ENCODE data around the gene MICALL1.

- no peak for TF ChIP-seq CTCF (conservative IDR thresholded peaks at IDR 0.05)
- TF ChIP-seq ZFX (IDR thresholded peaks at IDR 0.05): no peak
Measured at GRCh38 chr22:37932821-37933578, 26.9 kb downstream of the MICALL1 start.
